ENCODE data around the gene SLC5A1.
"Not testable (repeated sequence)": the region's sequence is repeated elsewhere in the genome, so short reads cannot be mapped to it uniquely, and the experiment has no call there.

DNA sequence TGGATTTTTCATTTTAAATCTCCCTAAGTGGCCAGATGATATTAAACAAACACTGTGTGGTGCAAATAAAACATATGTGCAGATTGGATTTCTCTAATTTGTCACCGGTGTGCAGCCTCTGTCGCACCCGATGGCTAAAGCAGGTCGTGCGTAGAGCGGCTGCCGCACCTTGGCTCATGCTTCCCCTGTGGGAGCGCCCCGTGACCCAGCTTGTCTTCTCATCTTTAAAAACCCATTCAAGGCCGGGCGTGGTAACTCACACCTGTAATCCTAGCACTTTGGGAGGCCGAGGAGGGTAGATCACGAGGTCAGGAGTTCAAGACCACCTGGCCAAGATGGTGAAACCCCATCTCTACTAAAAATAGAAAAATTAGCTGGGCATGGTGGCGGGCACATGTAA is 91.7 kb downstream of the SLC5A1 start:
- TF ChIP-seq, protein P1, sequence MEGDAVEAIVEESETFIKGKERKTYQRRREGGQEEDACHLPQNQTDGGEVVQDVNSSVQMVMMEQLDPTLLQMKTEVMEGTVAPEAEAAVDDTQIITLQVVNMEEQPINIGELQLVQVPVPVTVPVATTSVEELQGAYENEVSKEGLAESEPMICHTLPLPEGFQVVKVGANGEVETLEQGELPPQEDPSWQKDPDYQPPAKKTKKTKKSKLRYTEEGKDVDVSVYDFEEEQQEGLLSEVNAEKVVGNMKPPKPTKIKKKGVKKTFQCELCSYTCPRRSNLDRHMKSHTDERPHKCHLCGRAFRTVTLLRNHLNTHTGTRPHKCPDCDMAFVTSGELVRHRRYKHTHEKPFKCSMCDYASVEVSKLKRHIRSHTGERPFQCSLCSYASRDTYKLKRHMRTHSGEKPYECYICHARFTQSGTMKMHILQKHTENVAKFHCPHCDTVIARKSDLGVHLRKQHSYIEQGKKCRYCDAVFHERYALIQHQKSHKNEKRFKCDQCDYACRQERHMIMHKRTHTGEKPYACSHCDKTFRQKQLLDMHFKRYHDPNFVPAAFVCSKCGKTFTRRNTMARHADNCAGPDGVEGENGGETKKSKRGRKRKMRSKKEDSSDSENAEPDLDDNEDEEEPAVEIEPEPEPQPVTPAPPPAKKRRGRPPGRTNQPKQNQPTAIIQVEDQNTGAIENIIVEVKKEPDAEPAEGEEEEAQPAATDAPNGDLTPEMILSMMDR (conservative IDR thresholded peaks at IDR 0.05; ENCODE audit: low read depth in 2 of 2), result not testable (repeated sequence)
- not testable (repeated sequence) for TF ChIP-seq EZH2 (IDR thresholded peaks at IDR 0.05; ENCODE audit: low read depth, unreplicated experiment); POLR2AphosphoS5 (IDR thresholded peaks at IDR 0.05; ENCODE audit: low read depth); CREB1 (CRISPR knock-in tag; IDR thresholded peaks at IDR 0.05; ENCODE audit: low read depth); JUNB (IDR thresholded peaks at IDR 0.05; ENCODE audit: unreplicated experiment); EZH2phosphoT487 (IDR thresholded peaks at IDR 0.05; ENCODE audit: unreplicated experiment); NANOG (IDR thresholded peaks at IDR 0.05; ENCODE audit: borderline replicate concordance); ZNF331 (CRISPR knock-in tag; IDR thresholded peaks at IDR 0.05; ENCODE audit: low read depth); STAT1 (IDR thresholded peaks at IDR 0.05; ENCODE audit: unreplicated experiment); ZNF114 (CRISPR knock-in tag; IDR thresholded peaks at IDR 0.05)
- TF ChIP-seq, protein P2, sequence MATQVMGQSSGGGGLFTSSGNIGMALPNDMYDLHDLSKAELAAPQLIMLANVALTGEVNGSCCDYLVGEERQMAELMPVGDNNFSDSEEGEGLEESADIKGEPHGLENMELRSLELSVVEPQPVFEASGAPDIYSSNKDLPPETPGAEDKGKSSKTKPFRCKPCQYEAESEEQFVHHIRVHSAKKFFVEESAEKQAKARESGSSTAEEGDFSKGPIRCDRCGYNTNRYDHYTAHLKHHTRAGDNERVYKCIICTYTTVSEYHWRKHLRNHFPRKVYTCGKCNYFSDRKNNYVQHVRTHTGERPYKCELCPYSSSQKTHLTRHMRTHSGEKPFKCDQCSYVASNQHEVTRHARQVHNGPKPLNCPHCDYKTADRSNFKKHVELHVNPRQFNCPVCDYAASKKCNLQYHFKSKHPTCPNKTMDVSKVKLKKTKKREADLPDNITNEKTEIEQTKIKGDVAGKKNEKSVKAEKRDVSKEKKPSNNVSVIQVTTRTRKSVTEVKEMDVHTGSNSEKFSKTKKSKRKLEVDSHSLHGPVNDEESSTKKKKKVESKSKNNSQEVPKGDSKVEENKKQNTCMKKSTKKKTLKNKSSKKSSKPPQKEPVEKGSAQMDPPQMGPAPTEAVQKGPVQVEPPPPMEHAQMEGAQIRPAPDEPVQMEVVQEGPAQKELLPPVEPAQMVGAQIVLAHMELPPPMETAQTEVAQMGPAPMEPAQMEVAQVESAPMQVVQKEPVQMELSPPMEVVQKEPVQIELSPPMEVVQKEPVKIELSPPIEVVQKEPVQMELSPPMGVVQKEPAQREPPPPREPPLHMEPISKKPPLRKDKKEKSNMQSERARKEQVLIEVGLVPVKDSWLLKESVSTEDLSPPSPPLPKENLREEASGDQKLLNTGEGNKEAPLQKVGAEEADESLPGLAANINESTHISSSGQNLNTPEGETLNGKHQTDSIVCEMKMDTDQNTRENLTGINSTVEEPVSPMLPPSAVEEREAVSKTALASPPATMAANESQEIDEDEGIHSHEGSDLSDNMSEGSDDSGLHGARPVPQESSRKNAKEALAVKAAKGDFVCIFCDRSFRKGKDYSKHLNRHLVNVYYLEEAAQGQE (IDR thresholded peaks at IDR 0.05; ENCODE audit: unreplicated experiment), result not testable (repeated sequence)
- TF ChIP-seq, protein P3, sequence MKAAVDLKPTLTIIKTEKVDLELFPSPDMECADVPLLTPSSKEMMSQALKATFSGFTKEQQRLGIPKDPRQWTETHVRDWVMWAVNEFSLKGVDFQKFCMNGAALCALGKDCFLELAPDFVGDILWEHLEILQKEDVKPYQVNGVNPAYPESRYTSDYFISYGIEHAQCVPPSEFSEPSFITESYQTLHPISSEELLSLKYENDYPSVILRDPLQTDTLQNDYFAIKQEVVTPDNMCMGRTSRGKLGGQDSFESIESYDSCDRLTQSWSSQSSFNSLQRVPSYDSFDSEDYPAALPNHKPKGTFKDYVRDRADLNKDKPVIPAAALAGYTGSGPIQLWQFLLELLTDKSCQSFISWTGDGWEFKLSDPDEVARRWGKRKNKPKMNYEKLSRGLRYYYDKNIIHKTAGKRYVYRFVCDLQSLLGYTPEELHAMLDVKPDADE (IDR thresholded peaks at IDR 0.05), result not testable (repeated sequence)
- TF ChIP-seq, protein P4, sequence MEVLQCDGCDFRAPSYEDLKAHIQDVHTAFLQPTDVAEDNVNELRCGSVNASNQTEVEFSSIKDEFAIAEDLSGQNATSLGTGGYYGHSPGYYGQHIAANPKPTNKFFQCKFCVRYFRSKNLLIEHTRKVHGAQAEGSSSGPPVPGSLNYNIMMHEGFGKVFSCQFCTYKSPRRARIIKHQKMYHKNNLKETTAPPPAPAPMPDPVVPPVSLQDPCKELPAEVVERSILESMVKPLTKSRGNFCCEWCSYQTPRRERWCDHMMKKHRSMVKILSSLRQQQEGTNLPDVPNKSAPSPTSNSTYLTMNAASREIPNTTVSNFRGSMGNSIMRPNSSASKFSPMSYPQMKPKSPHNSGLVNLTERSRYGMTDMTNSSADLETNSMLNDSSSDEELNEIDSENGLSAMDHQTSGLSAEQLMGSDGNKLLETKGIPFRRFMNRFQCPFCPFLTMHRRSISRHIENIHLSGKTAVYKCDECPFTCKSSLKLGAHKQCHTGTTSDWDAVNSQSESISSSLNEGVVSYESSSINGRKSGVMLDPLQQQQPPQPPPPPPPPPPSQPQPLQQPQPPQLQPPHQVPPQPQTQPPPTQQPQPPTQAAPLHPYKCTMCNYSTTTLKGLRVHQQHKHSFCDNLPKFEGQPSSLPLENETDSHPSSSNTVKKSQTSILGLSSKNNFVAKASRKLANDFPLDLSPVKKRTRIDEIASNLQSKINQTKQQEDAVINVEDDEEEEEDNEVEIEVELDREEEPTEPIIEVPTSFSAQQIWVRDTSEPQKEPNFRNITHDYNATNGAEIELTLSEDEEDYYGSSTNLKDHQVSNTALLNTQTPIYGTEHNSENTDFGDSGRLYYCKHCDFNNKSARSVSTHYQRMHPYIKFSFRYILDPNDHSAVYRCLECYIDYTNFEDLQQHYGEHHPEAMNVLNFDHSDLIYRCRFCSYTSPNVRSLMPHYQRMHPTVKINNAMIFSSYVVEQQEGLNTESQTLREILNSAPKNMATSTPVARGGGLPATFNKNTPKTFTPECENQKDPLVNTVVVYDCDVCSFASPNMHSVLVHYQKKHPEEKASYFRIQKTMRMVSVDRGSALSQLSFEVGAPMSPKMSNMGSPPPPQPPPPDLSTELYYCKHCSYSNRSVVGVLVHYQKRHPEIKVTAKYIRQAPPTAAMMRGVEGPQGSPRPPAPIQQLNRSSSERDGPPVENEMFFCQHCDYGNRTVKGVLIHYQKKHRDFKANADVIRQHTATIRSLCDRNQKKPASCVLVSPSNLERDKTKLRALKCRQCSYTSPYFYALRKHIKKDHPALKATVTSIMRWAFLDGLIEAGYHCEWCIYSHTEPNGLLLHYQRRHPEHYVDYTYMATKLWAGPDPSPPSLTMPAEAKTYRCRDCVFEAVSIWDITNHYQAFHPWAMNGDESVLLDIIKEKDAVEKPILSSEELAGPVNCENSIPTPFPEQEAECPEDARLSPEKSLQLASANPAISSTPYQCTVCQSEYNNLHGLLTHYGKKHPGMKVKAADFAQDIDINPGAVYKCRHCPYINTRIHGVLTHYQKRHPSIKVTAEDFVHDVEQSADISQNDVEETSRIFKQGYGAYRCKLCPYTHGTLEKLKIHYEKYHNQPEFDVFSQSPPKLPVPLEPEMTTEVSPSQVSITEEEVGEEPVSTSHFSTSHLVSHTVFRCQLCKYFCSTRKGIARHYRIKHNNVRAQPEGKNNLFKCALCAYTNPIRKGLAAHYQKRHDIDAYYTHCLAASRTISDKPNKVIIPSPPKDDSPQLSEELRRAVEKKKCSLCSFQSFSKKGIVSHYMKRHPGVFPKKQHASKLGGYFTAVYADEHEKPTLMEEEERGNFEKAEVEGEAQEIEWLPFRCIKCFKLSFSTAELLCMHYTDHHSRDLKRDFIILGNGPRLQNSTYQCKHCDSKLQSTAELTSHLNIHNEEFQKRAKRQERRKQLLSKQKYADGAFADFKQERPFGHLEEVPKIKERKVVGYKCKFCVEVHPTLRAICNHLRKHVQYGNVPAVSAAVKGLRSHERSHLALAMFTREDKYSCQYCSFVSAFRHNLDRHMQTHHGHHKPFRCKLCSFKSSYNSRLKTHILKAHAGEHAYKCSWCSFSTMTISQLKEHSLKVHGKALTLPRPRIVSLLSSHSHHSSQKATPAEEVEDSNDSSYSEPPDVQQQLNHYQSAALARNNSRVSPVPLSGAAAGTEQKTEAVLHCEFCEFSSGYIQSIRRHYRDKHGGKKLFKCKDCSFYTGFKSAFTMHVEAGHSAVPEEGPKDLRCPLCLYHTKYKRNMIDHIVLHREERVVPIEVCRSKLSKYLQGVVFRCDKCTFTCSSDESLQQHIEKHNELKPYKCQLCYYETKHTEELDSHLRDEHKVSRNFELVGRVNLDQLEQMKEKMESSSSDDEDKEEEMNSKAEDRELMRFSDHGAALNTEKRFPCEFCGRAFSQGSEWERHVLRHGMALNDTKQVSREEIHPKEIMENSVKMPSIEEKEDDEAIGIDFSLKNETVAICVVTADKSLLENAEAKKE (CRISPR knock-in tag; IDR thresholded peaks at IDR 0.05), result not testable (repeated sequence)

Data from GM23338 (cell line).